ENCODE data around the gene ZNF563. TPM values are rescaled to one million over a fixed set of nuclear protein-coding genes. Genes with fewer than 3 reads are reported as not detected.

ZNF563 gene
- total RNA-seq, 1 donor from 2014 or later: 4.2 TPM

GRCh38 chr19:12350185-12350889 lies 16.9 kb upstream of the ZNF563 start:
- no peak for TF ChIP-seq CTCF (IDR thresholded peaks at IDR 0.05)
- Histone ChIP-seq H3K4me3 (no peak overlapping the region), H3K4me1 (no peaks in the 10 kb centered on the region), H3K27ac (no peak overlapping the region), H3K9me3 (peaks cover 57% of the 10 kb centered on the region), H3K36me3 (peaks cover 19% of the 10 kb centered on the region), H3K27me3 (no peaks in the 10 kb centered on the region)
- ATAC-seq (no peak), DNase-seq (no peak)
- intact Hi-C loops (cut with DNase I): no loop called here

- ATAC-seq (no peak), DNase-seq (no peak)
- Histone ChIP-seq H3K27me3 (no peaks in the 10 kb centered on the region), H3K9me3 (peaks cover 42% of the 10 kb centered on the region), H3K4me1 (no peaks in the 10 kb centered on the region), H3K36me3 (peaks cover 19% of the 10 kb centered on the region), H3K27ac (no peak overlapping the region), H3K4me3 (no peak overlapping the region)
- no peak for TF ChIP-seq CTCF (IDR thresholded peaks at IDR 0.05)
- intact Hi-C loops (cut with DNase I): no loop called here
Observed at GRCh38 chr19:12346896-12347295, 13.5 kb upstream of the ZNF563 start.

GRCh38 chr19:12345197-12345596 lies 11.8 kb upstream of the ZNF563 start:
- DNase-seq (no peak), ATAC-seq (no peak)
- Histone ChIP-seq H3K27me3 (no peaks in the 10 kb centered on the region), H3K4me1 (no peaks in the 10 kb centered on the region), H3K4me3 (no peak overlapping the region), H3K9me3 (peaks cover 26% of the 10 kb centered on the region), H3K36me3 (peaks cover 3% of the 10 kb centered on the region), H3K27ac (no peak overlapping the region)
- TF ChIP-seq CTCF (IDR thresholded peaks at IDR 0.05): no peak
- intact Hi-C loops (cut with DNase I): no loop called here

GRCh38 chr19:12331211-12331941 lies 2.1 kb downstream of the ZNF563 start:
- no peaks in the 10 kb centered on the region for H3K36me3 ChIP-seq
- ATAC-seq: no peak
- no peak overlapping the region for H3K4me3 ChIP-seq
- H3K27me3 ChIP-seq: no peaks in the 10 kb centered on the region
- DNase-seq: no peak
- H3K27ac ChIP-seq: no peak overlapping the region
- TF ChIP-seq CTCF (IDR thresholded peaks at IDR 0.05): no peak
- peaks cover 14% of the 10 kb centered on the region for H3K4me1 ChIP-seq
- intact Hi-C loops (cut with DNase I): no loop called here
- H3K9me3 ChIP-seq: no peaks in the 10 kb centered on the region

GRCh38 chr19:12330340-12330739 lies 3.1 kb downstream of the ZNF563 start:
- DNase-seq: no peak
- H3K4me1 ChIP-seq: peaks cover 14% of the 10 kb centered on the region
- no peak for ATAC-seq
- H3K27me3 ChIP-seq: no peaks in the 10 kb centered on the region
- H3K36me3 ChIP-seq: no peaks in the 10 kb centered on the region
- no peaks in the 10 kb centered on the region for H3K9me3 ChIP-seq
- intact Hi-C loops (cut with DNase I): no loop called here
- no peak for TF ChIP-seq CTCF (IDR thresholded peaks at IDR 0.05)
- no peak overlapping the region for H3K27ac ChIP-seq
- no peak overlapping the region for H3K4me3 ChIP-seq

All from upper lobe of right lung (tissue), 1 donor.